ENCODE results near the gene BMP8A.
"Not testable (repeated sequence)": the region's sequence is repeated elsewhere in the genome, so short reads cannot be mapped to it uniquely, and the experiment has no call there.

The BMP8A gene

DNA sequence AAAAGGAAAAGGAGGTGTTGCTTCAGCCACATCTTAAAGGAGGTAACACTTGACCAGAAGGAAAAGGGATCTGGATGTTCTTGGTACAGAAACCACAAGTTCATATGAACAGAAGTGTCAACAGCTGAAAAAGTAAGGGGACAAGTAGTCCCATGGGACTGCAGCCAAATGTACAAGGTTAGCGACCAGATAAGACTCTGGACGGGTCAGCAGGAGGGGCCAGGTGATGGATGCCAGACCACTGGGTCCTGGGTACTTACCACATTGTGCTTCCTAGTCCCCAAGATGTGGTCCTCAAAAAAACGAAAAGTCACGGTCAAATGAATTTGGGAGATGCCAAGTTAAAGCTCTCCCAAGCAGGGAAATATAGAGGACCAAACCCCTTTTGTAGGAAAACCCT, 16.6 kb upstream of the BMP8A start:
- no peak overlapping the region for H3K4me3 ChIP-seq (replicated peaks; ENCODE audit: low read depth, low read length)
- TF ChIP-seq, protein P1, sequence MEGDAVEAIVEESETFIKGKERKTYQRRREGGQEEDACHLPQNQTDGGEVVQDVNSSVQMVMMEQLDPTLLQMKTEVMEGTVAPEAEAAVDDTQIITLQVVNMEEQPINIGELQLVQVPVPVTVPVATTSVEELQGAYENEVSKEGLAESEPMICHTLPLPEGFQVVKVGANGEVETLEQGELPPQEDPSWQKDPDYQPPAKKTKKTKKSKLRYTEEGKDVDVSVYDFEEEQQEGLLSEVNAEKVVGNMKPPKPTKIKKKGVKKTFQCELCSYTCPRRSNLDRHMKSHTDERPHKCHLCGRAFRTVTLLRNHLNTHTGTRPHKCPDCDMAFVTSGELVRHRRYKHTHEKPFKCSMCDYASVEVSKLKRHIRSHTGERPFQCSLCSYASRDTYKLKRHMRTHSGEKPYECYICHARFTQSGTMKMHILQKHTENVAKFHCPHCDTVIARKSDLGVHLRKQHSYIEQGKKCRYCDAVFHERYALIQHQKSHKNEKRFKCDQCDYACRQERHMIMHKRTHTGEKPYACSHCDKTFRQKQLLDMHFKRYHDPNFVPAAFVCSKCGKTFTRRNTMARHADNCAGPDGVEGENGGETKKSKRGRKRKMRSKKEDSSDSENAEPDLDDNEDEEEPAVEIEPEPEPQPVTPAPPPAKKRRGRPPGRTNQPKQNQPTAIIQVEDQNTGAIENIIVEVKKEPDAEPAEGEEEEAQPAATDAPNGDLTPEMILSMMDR (IDR thresholded peaks at IDR 0.05; ENCODE audit: insufficient read depth, low read length, poor library complexity, severe bottlenecking): no peak
- H3K36me3 ChIP-seq (ENCODE audit: control insufficient read depth, insufficient read depth, low read length): no peaks in the 10 kb centered on the region; the same call in 1 of the 2 replicates
- DNase-seq (ENCODE audit: extremely low read depth, insufficient read length): no peak
- no peaks in the 10 kb centered on the region for H3K27me3 ChIP-seq (replicated peaks; ENCODE audit: control insufficient read depth, insufficient read depth, low read length)

DNA sequence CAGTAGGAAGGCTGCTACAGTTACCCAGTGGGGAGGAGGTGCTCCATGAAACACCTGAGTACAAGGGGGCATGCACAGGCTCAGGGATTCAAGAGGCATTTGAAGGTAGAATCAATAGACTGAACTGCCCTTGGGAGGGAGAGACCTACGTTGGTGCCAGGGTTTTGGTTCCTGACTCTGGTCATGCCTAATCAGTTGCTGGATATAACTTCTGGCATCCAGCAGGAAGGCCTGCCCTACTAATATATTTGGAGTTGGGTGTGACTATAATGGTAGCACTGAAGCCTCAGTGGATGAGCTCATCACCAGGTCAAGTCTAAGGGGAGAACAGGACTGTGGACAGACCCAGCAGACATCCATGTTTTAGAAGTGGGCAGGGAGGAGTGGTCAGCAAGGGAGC, 15.9 kb upstream of the BMP8A start:
- not testable (repeated sequence) for H3K36me3 ChIP-seq (ENCODE audit: control insufficient read depth, insufficient read depth, low read length); H3K4me3 ChIP-seq (replicated peaks; ENCODE audit: low read depth, low read length); DNase-seq (ENCODE audit: extremely low read depth, insufficient read length)

DNA sequence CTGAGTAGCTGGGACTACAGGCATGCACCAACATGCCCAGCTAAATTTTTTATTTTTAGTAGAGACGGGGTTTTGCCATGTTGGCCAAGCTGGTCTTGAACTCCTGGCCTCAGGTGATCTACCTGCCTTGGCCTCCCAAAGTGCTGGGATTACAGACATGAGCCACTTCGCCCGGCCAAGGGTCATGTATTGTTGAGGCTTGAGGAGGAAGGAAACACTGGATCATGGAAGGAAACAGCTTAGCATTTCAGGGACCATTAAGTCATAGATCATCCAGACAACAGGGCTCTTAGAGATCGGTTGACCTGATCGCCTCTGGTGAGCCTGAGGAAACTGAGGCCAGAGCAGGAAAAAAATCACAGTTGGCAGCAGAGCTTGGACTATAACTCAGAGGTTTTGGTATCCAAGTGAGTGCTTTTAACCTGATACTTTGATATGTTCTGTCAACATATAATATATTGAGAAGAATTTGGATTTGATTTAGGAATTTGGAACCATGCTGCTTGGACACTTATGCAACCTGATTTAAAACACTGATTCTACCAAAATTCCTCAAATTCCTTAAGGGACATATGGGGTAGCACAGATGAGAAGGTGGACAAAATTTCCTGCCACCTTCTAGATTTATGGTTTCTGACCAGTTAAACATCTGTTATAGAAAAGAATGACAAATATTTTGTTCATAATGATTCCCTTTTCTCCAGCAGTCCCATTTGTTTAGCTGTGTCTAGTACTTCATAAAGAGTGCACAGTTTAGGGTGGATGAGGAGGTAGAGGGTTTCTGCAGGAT, 13.1 kb upstream of the BMP8A start:
- peaks cover 11% of the 10 kb centered on the region for H3K36me3 ChIP-seq (ENCODE audit: control insufficient read depth, insufficient read depth, low read length)
- DNase-seq (ENCODE audit: extremely low read depth, insufficient read length): no peak

More for the DNA sequence above, 15.9 kb upstream of the BMP8A start:
- H3K27me3 ChIP-seq (replicated peaks; ENCODE audit: control insufficient read depth, insufficient read depth, low read length): not testable (repeated sequence)

DNA sequence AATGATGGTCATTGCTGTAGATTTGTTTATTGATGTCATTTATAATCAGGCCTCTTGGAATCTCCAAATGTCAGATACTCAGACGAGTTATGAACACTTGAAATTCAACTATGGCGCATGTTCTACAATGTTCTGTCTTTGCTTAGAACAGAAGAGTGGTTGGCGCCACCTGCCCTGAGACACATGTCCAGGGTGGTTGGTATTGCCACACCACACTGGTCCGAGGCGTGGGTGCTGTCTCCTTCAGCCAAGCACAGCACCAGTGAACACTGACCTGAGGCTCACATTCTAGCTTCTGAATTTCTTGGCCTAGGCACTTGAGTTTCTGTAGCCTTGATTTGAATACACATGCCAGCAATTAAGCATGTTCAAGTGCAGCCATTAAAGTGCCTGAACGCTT, 10.1 kb upstream of the BMP8A start:
- Histone ChIP-seq H3K36me3 (ENCODE audit: control insufficient read depth, insufficient read depth, low read length) (peaks cover 22% of the 10 kb centered on the region), H3K27me3 (replicated peaks; ENCODE audit: control insufficient read depth, insufficient read depth, low read length) (no peaks in the 10 kb centered on the region), H3K4me3 (replicated peaks; ENCODE audit: low read depth, low read length) (no peak overlapping the region)
- DNase-seq (ENCODE audit: extremely low read depth, insufficient read length): no peak
- TF ChIP-seq, protein P1 (IDR thresholded peaks at IDR 0.05; ENCODE audit: insufficient read depth, low read length, poor library complexity, severe bottlenecking): no peak

More for the DNA sequence above, 13.1 kb upstream of the BMP8A start:
- no peaks in the 10 kb centered on the region for H3K27me3 ChIP-seq (replicated peaks; ENCODE audit: control insufficient read depth, insufficient read depth, low read length)
- no peak overlapping the region for H3K4me3 ChIP-seq (replicated peaks; ENCODE audit: low read depth, low read length)
- TF ChIP-seq, protein P1 (IDR thresholded peaks at IDR 0.05; ENCODE audit: insufficient read depth, low read length, poor library complexity, severe bottlenecking): no peak

DNA sequence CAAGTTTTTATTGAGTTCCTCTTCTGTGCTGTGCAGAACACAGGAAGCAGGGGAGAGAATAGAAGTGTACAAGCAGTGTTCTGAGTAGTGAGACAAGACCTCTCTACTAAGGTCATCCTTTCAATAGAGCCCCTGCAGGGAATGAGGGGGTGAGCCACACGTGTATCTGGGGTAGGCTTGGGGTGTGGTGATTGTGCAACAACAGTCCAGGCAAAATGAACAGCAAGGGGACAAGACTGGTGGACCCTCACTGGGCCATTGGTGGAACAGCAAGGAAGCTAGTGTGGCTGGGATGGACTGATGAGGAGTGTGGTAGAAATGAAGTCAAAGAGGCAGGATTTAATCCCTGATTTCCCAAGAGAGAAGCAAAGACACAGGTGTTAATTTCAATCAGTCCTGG, 8.2 kb upstream of the BMP8A start:
- Histone ChIP-seq H3K27me3 (replicated peaks; ENCODE audit: control insufficient read depth, insufficient read depth, low read length) (no peaks in the 10 kb centered on the region), H3K36me3 (ENCODE audit: control insufficient read depth, insufficient read depth, low read length) (peaks cover 26% of the 10 kb centered on the region), H3K4me3 (replicated peaks; ENCODE audit: low read depth, low read length) (no peak overlapping the region)
- DNase-seq (ENCODE audit: extremely low read depth, insufficient read length): no peak
- TF ChIP-seq, protein P1 (IDR thresholded peaks at IDR 0.05; ENCODE audit: insufficient read depth, low read length, poor library complexity, severe bottlenecking): no peak

DNA sequence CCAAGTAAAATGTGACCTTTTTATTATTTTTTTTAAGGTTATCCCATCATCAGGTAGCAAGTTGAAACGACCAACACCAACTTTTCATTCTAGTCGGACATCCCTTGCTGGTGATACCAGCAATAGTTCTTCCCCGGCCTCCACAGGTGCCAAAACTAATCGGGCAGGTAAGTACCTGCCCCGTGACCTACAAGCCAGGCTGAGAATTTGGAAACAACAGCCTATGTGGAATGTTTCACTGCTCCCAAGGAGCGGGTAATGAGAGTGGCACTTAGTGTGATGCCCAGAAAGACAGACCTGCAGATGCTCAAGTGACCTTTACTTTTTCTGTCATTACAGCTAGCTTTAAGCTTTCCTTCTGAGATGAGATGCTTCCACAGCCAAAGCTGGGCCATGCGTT, 6.9 kb upstream of the BMP8A start:
- Histone ChIP-seq H3K27me3 (replicated peaks; ENCODE audit: control insufficient read depth, insufficient read depth, low read length) (no peaks in the 10 kb centered on the region), H3K36me3 (ENCODE audit: control insufficient read depth, insufficient read depth, low read length) (peaks cover 26% of the 10 kb centered on the region), H3K4me3 (replicated peaks; ENCODE audit: low read depth, low read length) (no peak overlapping the region)
- no peak for DNase-seq (ENCODE audit: extremely low read depth, insufficient read length)
- TF ChIP-seq, protein P1 (IDR thresholded peaks at IDR 0.05; ENCODE audit: insufficient read depth, low read length, poor library complexity, severe bottlenecking): no peak
